Fibroblast of lung (primary cell): ENCODE measurements around the gene IZUMO1R.

ENCODE experiments used
- CTCF ChIP-seq, 2 donors: IDR thresholded peaks in 1 of 2; conservative IDR thresholded peaks in 1 of 2; 1 replicate in 1 of 2; 2 replicates in 1 of 2; pipeline ENCODE4 v1.5.1; 2011 to 2012; ENCODE audit warnings: low read length in 2 of 2, control low read depth in 1 of 2, inconsistent platforms in 1 of 2, low read depth in 1 of 2, mild to moderate bottlenecking in 1 of 2
- EZH2 ChIP-seq: IDR thresholded peaks from 2 replicates; pipeline ENCODE4 v1.5.1; 2012; ENCODE audit warnings: low read length, control low read depth, mild to moderate bottlenecking; ENCODE audit errors: missing control alignments

- TF ChIP-seq CTCF (conservative IDR thresholded peaks at IDR 0.05 in 1 of 2, IDR thresholded peaks at IDR 0.05 in 1 of 2; ENCODE audit: low read depth in 1 of 2, low read length in 2 of 2) (no peak), EZH2 (no peak)
These were observed 2.9 kb downstream of the IZUMO1R start for GRCh38 chr11:94307101-94307791.
